Psoas muscle (tissue), 8 donors: ENCODE data around the gene TBC1D5. TPM values are rescaled to one million over a fixed set of nuclear protein-coding genes. Genes with fewer than 3 reads are reported as not detected.
"Not testable (repeated sequence)": the region's sequence is repeated elsewhere in the genome, so short reads cannot be mapped to it uniquely, and the experiment has no call there.

Experiments
- ATAC-seq, 4 donors: fragments of 200-7000 bp; cut with Tn5 transposase; one replicate each; pipeline ENCODE4 v1.9.1; 2020; ENCODE audit warnings: moderate library complexity in 3 of 4, mild to moderate bottlenecking in 2 of 4
- DNase-seq, 2 donors: peaks; one replicate each; pipeline ENCODE4 v3.0.0-alpha.2; 2020
- H3K27ac ChIP-seq: fragments of 200-600 bp; one replicate; pipeline ENCODE4 v1.8.0; 2022
- H3K27me3 ChIP-seq, 3 donors: fragments of 200-600 bp in 1 of 3; one replicate each; pipeline versions ENCODE4 v1.6.1 to v1.8.0; 2013 to 2022; ENCODE audit warnings: low read length in 2 of 3, mild to moderate bottlenecking in 2 of 3, moderate library complexity in 1 of 3; ENCODE audit not compliant: insufficient read depth in 3 of 3
- H3K36me3 ChIP-seq, 2 donors: fragments of 200-600 bp in 1 of 2; one replicate each; pipeline versions ENCODE4 v1.6.1 to v1.8.0; 2013 to 2022; ENCODE audit warnings: low read depth in 1 of 2, mild to moderate bottlenecking in 1 of 2, moderate library complexity in 1 of 2; ENCODE audit not compliant: insufficient read depth in 1 of 2
- H3K4me1 ChIP-seq: fragments of 200-600 bp; one replicate; pipeline ENCODE4 v1.8.0; 2022
- H3K4me3 ChIP-seq: fragments of 200-600 bp; one replicate; pipeline ENCODE4 v1.8.0; 2022; ENCODE audit warnings: mild to moderate bottlenecking
- H3K9me3 ChIP-seq: fragments of 200-600 bp; one replicate; pipeline ENCODE4 v1.8.0; 2022
- WGBS, 3 donors: extraction: QIAGEN DNeasy Blood & Tissue Kit; methylation state at CpG; one replicate each; pipeline versions ENCODE4 v1.1.6 to v1.1.7; 2013; 5-methylcytosine and 5-hydroxymethylcytosine counted together
- intact Hi-C, 2 donors: fragments of 100-400 bp; cut with DNase I; formaldehyde crosslinking; loops; one replicate each; pipeline versions ENCODE4 v1.11.0 to v1.14.2; 2022
- long read RNA-seq, 2 donors: library from polyadenylated mRNA; unstranded; transcript quantifications; one replicate each; pipeline ENCODE4 v2.0.0, GENCODE V29; 2021
- polyA plus RNA-seq, 3 donors: library from polyadenylated mRNA; stranded (reverse); fragments of 200-250 nt; gene quantifications; one replicate each; pipeline ENCODE4 v1.2.3, GENCODE V29; 2013
- total RNA-seq, 4 donors: library from RNA; stranded (reverse); fragmentation: NEBNext Ultra II Directional in 2 of 4; extraction: Animal tissue kit (Norgen Biotek cat#: 25700) in 2 of 4; gene quantifications; one replicate each; pipeline versions ENCODE4 v1.2.1 to v1.2.4, GENCODE V29; 2021 to 2023
- TF ChIP-seq, protein P1 (sequence below): fragments of 200-600 bp; IDR thresholded peaks from one replicate; pipeline ENCODE4 v1.8.0; 2022; ENCODE audit warnings: antibody characterized with exemption
- donor health status: healthy with polysubstance abuse.
- donor health status: DM: no; HTN: no; CAD: no; lungs with moderate emphysema.
- donor health status: Bipolar disorder and iron deficiency.
- donor health status: healthy.
- donor health status: DM: yes; HTN: yes; CAD: no.
- donor health status: DM: no; HTN: no; CAD: no.
- donor health status: DM: no; HTN: no; CAD: no.
- donor health status: DM: yes; HTN: yes; CAD: no.

Gene TBC1D5, protein sequence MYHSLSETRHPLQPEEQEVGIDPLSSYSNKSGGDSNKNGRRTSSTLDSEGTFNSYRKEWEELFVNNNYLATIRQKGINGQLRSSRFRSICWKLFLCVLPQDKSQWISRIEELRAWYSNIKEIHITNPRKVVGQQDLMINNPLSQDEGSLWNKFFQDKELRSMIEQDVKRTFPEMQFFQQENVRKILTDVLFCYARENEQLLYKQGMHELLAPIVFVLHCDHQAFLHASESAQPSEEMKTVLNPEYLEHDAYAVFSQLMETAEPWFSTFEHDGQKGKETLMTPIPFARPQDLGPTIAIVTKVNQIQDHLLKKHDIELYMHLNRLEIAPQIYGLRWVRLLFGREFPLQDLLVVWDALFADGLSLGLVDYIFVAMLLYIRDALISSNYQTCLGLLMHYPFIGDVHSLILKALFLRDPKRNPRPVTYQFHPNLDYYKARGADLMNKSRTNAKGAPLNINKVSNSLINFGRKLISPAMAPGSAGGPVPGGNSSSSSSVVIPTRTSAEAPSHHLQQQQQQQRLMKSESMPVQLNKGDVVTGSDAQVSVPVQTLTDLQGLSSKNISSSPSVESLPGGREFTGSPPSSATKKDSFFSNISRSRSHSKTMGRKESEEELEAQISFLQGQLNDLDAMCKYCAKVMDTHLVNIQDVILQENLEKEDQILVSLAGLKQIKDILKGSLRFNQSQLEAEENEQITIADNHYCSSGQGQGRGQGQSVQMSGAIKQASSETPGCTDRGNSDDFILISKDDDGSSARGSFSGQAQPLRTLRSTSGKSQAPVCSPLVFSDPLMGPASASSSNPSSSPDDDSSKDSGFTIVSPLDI
- total RNA-seq (10 to 100 TPM; 10.6 to 20.4 (median 18.2) TPM), polyA plus RNA-seq (10 to 100 TPM in 1 of 3 donors, 1 to 10 TPM in 2; 4.3 to 13.3 (median 5.2) TPM)
- long read RNA-seq, donor 1, partial matches to known transcripts, result 1 of 8 reads
- long read RNA-seq, donor 1, other reads (novel, unspliced or antisense), result 7 of 8 reads
- long read RNA-seq, donor 2, partial matches to known transcripts, result 0 of 6 reads
- long read RNA-seq, donor 2, other reads (novel, unspliced or antisense), result 6 of 6 reads

DNA sequence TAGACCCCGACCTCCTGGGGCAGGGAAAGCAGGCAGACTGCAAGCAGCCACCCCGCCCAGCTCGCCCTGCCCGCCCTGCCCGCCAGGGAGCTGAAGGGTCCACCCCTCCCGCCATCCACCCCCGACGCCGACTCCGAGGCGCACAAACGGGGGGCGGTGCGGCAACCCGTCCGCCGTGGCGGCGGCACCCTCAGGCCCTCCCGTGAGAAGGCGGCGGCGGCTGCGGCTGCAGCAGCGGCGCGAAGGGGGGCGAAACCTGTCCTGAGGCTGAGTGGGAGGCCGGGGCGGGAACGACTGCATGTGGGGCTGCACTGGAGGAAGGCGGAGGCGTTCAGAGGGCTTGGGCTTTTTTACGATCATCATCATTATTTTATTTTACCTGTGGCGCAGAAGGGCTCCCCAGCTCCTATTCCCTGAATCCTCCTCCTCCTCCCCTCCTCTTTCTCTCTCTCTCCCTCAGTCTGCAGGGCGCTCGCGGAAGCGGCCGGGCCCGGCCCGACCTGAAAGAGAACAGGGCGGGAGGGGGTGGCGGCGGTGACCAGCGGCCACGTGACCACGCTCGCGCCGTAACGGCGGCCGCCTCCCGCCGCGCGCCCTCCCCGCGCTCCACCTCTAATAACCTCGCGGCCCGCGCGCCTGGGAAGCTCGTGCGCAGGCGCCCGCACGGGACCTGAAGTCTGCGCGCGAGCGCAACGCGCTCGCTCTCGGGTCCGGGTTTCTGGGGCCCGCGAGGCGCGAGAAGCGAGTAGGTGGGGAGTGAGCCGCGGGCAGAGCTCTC, at the start of gene TBC1D5:
Gene TBC1D5, minus strand, starts transcription at position 530 of the 778 bp plus-strand sequence. CDS start 234,061 bp downstream, outside the sequence.
- WGBS, 3 donors, result 0 to 1% (median 1%) methylated on average over 80 to 86 of the region's 86 CpGs
- no peaks in the 10 kb centered on the region for H3K27me3 ChIP-seq
- peak; percentile 96 to 97 (median 96) for ATAC-seq
- peak within 1 kb of the TSS; percentile 94 for H3K4me3 ChIP-seq
- intact Hi-C loops, result loop anchor here in 1 of 2 donors (5.0 to 10.0 kb wide), 2 partner anchors 100 to 307 kb away; no protein-coding TSS in a partner anchor
- no peaks in the 10 kb centered on the region for H3K9me3 ChIP-seq
- DNase-seq, result peak; percentile 96 to 99
- peak within 1 kb of the TSS; percentile 95 for H3K27ac ChIP-seq
- TF ChIP-seq, protein P1, sequence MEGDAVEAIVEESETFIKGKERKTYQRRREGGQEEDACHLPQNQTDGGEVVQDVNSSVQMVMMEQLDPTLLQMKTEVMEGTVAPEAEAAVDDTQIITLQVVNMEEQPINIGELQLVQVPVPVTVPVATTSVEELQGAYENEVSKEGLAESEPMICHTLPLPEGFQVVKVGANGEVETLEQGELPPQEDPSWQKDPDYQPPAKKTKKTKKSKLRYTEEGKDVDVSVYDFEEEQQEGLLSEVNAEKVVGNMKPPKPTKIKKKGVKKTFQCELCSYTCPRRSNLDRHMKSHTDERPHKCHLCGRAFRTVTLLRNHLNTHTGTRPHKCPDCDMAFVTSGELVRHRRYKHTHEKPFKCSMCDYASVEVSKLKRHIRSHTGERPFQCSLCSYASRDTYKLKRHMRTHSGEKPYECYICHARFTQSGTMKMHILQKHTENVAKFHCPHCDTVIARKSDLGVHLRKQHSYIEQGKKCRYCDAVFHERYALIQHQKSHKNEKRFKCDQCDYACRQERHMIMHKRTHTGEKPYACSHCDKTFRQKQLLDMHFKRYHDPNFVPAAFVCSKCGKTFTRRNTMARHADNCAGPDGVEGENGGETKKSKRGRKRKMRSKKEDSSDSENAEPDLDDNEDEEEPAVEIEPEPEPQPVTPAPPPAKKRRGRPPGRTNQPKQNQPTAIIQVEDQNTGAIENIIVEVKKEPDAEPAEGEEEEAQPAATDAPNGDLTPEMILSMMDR, result no peak
- H3K4me1 ChIP-seq, result peaks cover 19% of the 10 kb centered on the region
- H3K36me3 ChIP-seq, result no peaks in the 10 kb centered on the region

DNA sequence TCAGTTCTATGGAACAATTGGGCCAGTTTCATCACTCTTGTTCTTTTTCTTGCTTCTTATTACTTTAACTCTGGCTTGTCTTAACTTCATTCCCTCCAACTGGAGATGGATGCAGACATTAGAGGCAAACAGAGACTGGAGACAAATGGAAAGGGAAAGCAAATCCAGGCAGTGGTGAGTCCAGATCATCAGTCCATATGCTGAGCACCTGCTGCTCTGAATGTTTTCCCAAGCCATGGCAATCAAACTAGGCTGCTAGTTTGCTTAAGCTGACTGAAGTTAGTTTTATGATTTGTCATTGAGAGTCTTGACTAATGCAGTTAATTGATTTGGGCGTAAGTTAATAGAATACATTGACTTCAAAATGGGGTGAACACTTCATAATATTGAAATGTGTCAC, 41.0 kb upstream of the TBC1D5 start:
- H3K4me3 ChIP-seq, result no peak overlapping the region
- intact Hi-C loops, result no loop called here
- TF ChIP-seq, protein P1, result no peak
- no peaks in the 10 kb centered on the region for H3K4me1 ChIP-seq
- ATAC-seq (no peak), DNase-seq (no peak)
- no peaks in the 10 kb centered on the region for H3K36me3 ChIP-seq
- no peaks in the 10 kb centered on the region for H3K9me3 ChIP-seq
- H3K27ac ChIP-seq, result no peak overlapping the region
- H3K27me3 ChIP-seq, result no peaks in the 10 kb centered on the region
- WGBS, 3 donors, result 89 to 92% (median 91%) methylated on average over 1 of the region's 1 CpG

- TF ChIP-seq, protein P1, result no peak
- intact Hi-C loops, result no loop called here
- Histone ChIP-seq H3K27ac (no peak overlapping the region), H3K4me1 (no peaks in the 10 kb centered on the region), H3K36me3 (no peaks in the 10 kb centered on the region), H3K9me3 (no peaks in the 10 kb centered on the region), H3K4me3 (no peak overlapping the region), H3K27me3 (no peaks in the 10 kb centered on the region)
- ATAC-seq (no peak), DNase-seq (no peak)
- 61 to 75% (median 66%) methylated on average over 2 of the region's 2 CpGs for WGBS, 3 donors
Observed at GRCh38 chr3:17782751-17783150, 40.3 kb upstream of the TBC1D5 start.

DNA sequence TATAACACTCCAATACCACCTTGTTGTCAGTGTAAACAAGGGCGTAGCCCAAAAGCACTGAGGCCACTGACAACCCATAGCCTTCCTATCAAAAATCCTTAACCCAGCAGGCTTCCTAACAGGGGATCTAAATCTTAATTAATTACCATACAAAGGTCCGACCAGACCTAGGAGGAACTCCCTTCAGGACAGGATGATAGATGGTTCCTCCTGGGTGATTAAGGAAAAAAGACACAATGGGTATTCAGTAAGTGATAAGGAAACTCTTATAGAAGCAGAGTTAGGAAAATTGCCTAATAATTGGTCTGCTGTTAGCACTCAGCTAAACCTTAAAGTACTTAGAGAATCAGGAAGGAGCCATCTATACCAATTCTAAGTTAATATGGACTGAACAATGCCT, 37.9 kb upstream of the TBC1D5 start:
- H3K27me3 ChIP-seq, H3K4me1 ChIP-seq, H3K27ac ChIP-seq, DNase-seq, H3K9me3 ChIP-seq, H3K4me3 ChIP-seq, ATAC-seq, H3K36me3 ChIP-seq, intact Hi-C loops: not testable (repeated sequence)
- 56 to 68% (median 65%) methylated on average over 2 of the region's 2 CpGs for WGBS, 3 donors

DNA sequence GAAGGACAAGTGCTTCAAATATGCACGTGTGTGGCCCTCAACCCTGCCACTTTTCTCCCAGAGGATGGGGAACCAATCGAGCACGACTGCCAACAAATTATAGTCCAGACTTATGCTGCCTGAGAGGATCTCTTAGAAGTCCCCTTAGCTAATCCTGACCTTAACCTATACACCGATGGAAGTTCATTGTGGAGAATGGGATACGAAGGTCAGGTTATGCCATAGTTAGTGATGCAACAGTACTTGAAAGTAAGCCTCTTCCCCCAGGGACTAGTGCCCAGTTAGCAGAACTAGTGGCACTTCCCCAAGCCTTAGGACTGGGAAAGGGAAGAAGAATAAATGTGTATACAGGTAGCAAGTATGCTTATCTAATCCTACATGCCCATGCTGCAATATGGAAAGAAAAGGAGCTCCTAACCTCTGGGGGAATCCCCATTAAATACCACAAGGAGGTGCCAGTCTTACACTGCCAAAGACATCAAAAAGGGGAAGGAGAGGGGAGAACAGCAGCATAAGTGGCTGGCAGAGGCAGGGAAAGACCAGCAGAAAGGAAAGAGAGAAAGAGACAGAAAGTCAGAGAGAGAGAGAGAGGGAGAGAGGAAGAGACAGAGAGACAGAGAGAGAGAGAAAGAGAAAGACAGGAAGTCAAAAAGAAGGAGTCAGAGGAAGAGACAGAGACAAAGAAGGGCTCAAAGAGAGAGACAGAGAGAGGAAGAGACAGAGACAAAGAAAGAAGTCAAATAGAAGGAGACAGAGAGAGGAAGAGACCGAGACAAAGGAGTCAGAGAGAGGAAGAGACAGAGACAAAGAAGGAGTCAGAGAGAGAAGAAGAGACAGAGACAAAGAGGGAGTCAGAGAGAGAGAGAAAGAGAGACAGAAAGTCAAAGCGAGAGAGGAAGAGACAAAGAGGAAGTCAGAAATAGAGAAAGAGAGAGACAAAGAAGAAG, 37.1 kb upstream of the TBC1D5 start:
- H3K27ac ChIP-seq, H3K27me3 ChIP-seq, DNase-seq, H3K9me3 ChIP-seq, H3K36me3 ChIP-seq, ATAC-seq, intact Hi-C loops, H3K4me3 ChIP-seq, H3K4me1 ChIP-seq: not testable (repeated sequence)
- 72 to 83% (median 77%) methylated on average over 7 of the region's 7 CpGs for WGBS, 3 donors

DNA sequence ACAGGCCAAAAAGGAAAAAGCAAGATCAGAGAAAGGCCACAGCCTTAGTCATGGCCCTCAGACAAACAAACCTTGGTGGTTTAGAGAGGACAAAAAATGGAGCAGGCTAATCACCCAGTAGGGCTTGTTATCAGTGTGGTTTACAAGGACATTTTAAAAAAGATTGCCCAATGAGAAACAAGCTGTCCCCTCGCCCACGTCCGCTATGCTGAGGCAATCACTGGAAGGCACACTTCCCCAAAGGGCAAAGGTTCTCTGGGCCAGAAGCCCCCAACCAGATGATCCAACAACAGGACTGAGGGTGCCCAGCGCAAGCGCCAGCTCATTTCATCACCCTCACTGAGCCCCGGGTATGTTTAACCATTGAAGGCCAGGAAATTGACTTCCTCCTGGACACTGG, 34.9 kb upstream of the TBC1D5 start:
- H3K27ac ChIP-seq, H3K9me3 ChIP-seq, H3K36me3 ChIP-seq, H3K4me3 ChIP-seq, H3K4me1 ChIP-seq, intact Hi-C loops, H3K27me3 ChIP-seq, ATAC-seq, DNase-seq: not testable (repeated sequence)
- 85 to 89% (median 89%) methylated on average over 6 of the region's 6 CpGs for WGBS, 3 donors
